OCI-LY7 (cell line): ENCODE data around the gene POC5.

Experiments used
- CTCF ChIP-seq: fragments of 200-600 bp; sonication (generic); conservative IDR thresholded peaks from 2 replicates; pipeline ENCODE4 v1.5.1; 2014; ENCODE audit warnings: mild to moderate bottlenecking, antibody characterized with exemption, low read length, moderate library complexity, mixed read lengths
- EZH2phosphoT487 ChIP-seq: fragments of 200-600 bp; sonication (generic); IDR thresholded peaks from 2 replicates; pipeline ENCODE4 v1.6.1; 2018; ENCODE audit warnings: low read depth, borderline replicate concordance, mild to moderate bottlenecking, mixed run types, antibody characterized with exemption, low read length, moderate library complexity, mixed read lengths

- no peak for TF ChIP-seq CTCF
- TF ChIP-seq EZH2phosphoT487, result no peak
These were observed 48.1 kb downstream of the POC5 start for GRCh38 chr5:75668977-75669689.
